H1 (cell line): ENCODE results near the gene MPP3. TPM values are rescaled to one million over a fixed set of nuclear protein-coding genes. Genes with fewer than 3 reads are reported as not detected.

Experiments used
- CTCF ChIA-PET: fragments of 300-600 bp; sonication (Branson Sonifier 250); formaldehyde crosslinking; loops from one replicate; lab custom pipeline; 2021; ENCODE audit not compliant: partially characterized antibody; lab: Charles Lee
- POLR2A ChIA-PET: fragments of 300-600 bp; sonication (Branson Sonifier 250); formaldehyde crosslinking; loops from one replicate; lab custom pipeline; 2021; ENCODE audit warnings: inconsistent platforms; ENCODE audit not compliant: partially characterized antibody; lab: Charles Lee
- DNase-seq, 2 experiments: peaks; one replicate each; pipeline versions ENCODE4 v3.0.0 to v3.0.0-alpha.2; 2010 to 2022; ENCODE audit warnings: low spot score in 2 of 2, low read depth in 1 of 2, mixed read lengths in 1 of 2
- FAIRE-seq: peaks from 2 replicates; lab custom pipeline; 2011; peaks lifted over from hg19 to GRCh38; lab: Jason Lieb, UNC
- H2AFZ ChIP-seq: 2 replicates; pipeline ENCODE4 v1.8.1; 2012; ENCODE audit warnings: low read length, inconsistent platforms
- H2AK5ac ChIP-seq: 2 replicates; pipeline ENCODE4 v1.6.1; 2013; ENCODE audit warnings: low read depth, low read length
- H2BK120ac ChIP-seq: replicated peaks from 2 replicates; pipeline ENCODE3; 2013; ENCODE audit warnings: low read depth, low read length, inconsistent platforms
- H2BK12ac ChIP-seq: 2 replicates; pipeline ENCODE4 v1.6.1; 2013; ENCODE audit warnings: low read depth, low read length
- H2BK15ac ChIP-seq: 2 replicates; pipeline ENCODE4 v1.6.1; 2013; ENCODE audit warnings: low read length
- H2BK20ac ChIP-seq: 2 replicates; pipeline ENCODE4 v1.6.1; 2013; ENCODE audit warnings: low read length
- H2BK5ac ChIP-seq: 2 replicates; pipeline ENCODE4 v1.6.1; 2013; ENCODE audit warnings: low read depth, low read length
- H3K14ac ChIP-seq: 2 replicates; pipeline ENCODE4 v1.6.1; 2013; ENCODE audit warnings: inconsistent platforms; ENCODE audit not compliant: insufficient read length
- H3K18ac ChIP-seq: 2 replicates; pipeline ENCODE4 v1.6.1; 2013; ENCODE audit warnings: low read length; ENCODE audit errors: extremely low read depth
- H3K23ac ChIP-seq: 2 replicates; pipeline ENCODE4 v1.6.1; 2013; ENCODE audit warnings: inconsistent platforms; ENCODE audit not compliant: insufficient read length
- H3K23me2 ChIP-seq: 2 replicates; pipeline ENCODE4 v1.6.1; 2013; ENCODE audit warnings: low read depth, low read length
- H3K27ac ChIP-seq: 2 replicates; pipeline ENCODE4 v1.6.1; 2011; ENCODE audit warnings: low read depth, low read length, inconsistent platforms
- H3K27me3 ChIP-seq, 4 experiments: replicated peaks in 1 of 4; 1 replicate in 1 of 4; 2 replicates in 3 of 4; pipeline versions ENCODE4 v1.6.1 to v1.8.1; 2011 to 2013; ENCODE audit warnings: low read length in 3 of 4, mild to moderate bottlenecking in 3 of 4, inconsistent platforms in 2 of 4, mixed read lengths in 2 of 4, moderate library complexity in 1 of 4; ENCODE audit not compliant: control insufficient read depth in 3 of 4, insufficient read depth in 3 of 4; ENCODE audit errors: extremely low read depth in 1 of 4
- H3K36me3 ChIP-seq, 4 experiments: 2 replicates each; pipeline versions ENCODE4 v1.6.1 to v1.8.1; 2011 to 2013; ENCODE audit warnings: mild to moderate bottlenecking in 4 of 4, low read length in 3 of 4, moderate library complexity in 2 of 4, control low read depth in 1 of 4, inconsistent platforms in 1 of 4; ENCODE audit not compliant: insufficient read depth in 4 of 4, control insufficient read depth in 2 of 4
- H3K4ac ChIP-seq: replicated peaks from 2 replicates; pipeline ENCODE3; 2013; ENCODE audit warnings: low read length, low read depth, mixed read lengths, inconsistent platforms; ENCODE audit not compliant: insufficient read length
- H3K4me1 ChIP-seq, 4 experiments: replicated peaks in 1 of 4; 1 replicate in 1 of 4; 2 replicates in 3 of 4; pipeline versions ENCODE4 v1.6.1 to v1.8.1; 2011 to 2013; ENCODE audit warnings: low read length in 3 of 4, inconsistent platforms in 2 of 4, mixed read lengths in 1 of 4; ENCODE audit not compliant: insufficient read depth in 4 of 4, control insufficient read depth in 3 of 4
- H3K4me2 ChIP-seq, 2 experiments: 2 replicates each; pipeline versions ENCODE4 v1.6.1 to v1.8.1; 2011 to 2013; ENCODE audit warnings: low read depth in 2 of 2, low read length in 2 of 2, control low read depth in 1 of 2, inconsistent platforms in 1 of 2, mild to moderate bottlenecking in 1 of 2; ENCODE audit not compliant: insufficient read depth in 1 of 2
- H3K4me3 ChIP-seq, 4 experiments: fragments of 200-600, 300-600 bp in 1 of 4; sonication (generic), shearing (Covaris generic), sonication (Bioruptor Twin) in 1 of 4; 2 replicates each; pipeline versions ENCODE4 v1.5.1 to v1.8.1; 2011 to 2016; ENCODE audit warnings: low read length in 4 of 4, low read depth in 3 of 4, control low read depth in 2 of 4, inconsistent platforms in 2 of 4, mild to moderate bottlenecking in 2 of 4, mixed read lengths in 1 of 4, moderate library complexity in 1 of 4; ENCODE audit not compliant: insufficient read depth in 2 of 4; ENCODE audit errors: extremely low read depth in 1 of 4
- H3K56ac ChIP-seq: replicated peaks from 2 replicates; pipeline ENCODE3; 2013; ENCODE audit warnings: low read depth, mild to moderate bottlenecking, mixed read lengths, low read length, inconsistent platforms; ENCODE audit not compliant: insufficient read length
- H3K79me1 ChIP-seq: 2 replicates; pipeline ENCODE4 v1.6.1; 2013; ENCODE audit warnings: low read depth, low read length, control low read depth
- H3K79me2 ChIP-seq, 2 experiments: 2 replicates each; pipeline versions ENCODE4 v1.6.1 to v1.8.1; 2012 to 2013; ENCODE audit warnings: low read length in 2 of 2, mild to moderate bottlenecking in 2 of 2, inconsistent platforms in 1 of 2; ENCODE audit not compliant: insufficient read depth in 2 of 2, control insufficient read depth in 1 of 2
- H3K9ac ChIP-seq, 4 experiments: replicated peaks in 1 of 4; 1 replicate in 1 of 4; 2 replicates in 3 of 4; pipeline versions ENCODE4 v1.6.1 to v1.8.1; 2011 to 2013; ENCODE audit warnings: low read depth in 3 of 4, low read length in 3 of 4, control low read depth in 2 of 4, mild to moderate bottlenecking in 2 of 4, moderate library complexity in 2 of 4, inconsistent platforms in 1 of 4; ENCODE audit errors: extremely low read depth in 1 of 4
- H3K9me3 ChIP-seq, 2 experiments: 2 replicates each; pipeline versions ENCODE4 v1.6.1 to v1.8.1; 2012 to 2013; ENCODE audit warnings: mild to moderate bottlenecking in 2 of 2, moderate library complexity in 2 of 2, control low read depth in 1 of 2, inconsistent platforms in 1 of 2, low read depth in 1 of 2, low read length in 1 of 2, mixed read lengths in 1 of 2; ENCODE audit not compliant: insufficient read depth in 2 of 2
- H4K20me1 ChIP-seq, 2 experiments: replicated peaks in 1 of 2; 2 replicates each; pipeline versions ENCODE3 to v1.8.1; 2011 to 2013; ENCODE audit warnings: inconsistent platforms in 2 of 2, low read length in 2 of 2, mild to moderate bottlenecking in 1 of 2; ENCODE audit not compliant: insufficient read depth in 2 of 2, control insufficient read depth in 1 of 2
- H4K5ac ChIP-seq: 2 replicates; pipeline ENCODE4 v1.6.1; 2013; ENCODE audit warnings: low read length, low read depth, mixed read lengths, inconsistent platforms; ENCODE audit not compliant: insufficient read length
- H4K8ac ChIP-seq: 2 replicates; pipeline ENCODE4 v1.8.0; 2013; ENCODE audit warnings: mild to moderate bottlenecking, moderate library complexity, low read length, inconsistent platforms; ENCODE audit not compliant: insufficient read depth; ENCODE audit errors: extremely low read depth
- H4K91ac ChIP-seq: replicated peaks from 2 replicates; pipeline ENCODE3; 2013; ENCODE audit warnings: low read length, mixed read lengths, inconsistent platforms; ENCODE audit not compliant: insufficient read length
- EP300 ChIP-seq, 2 experiments: IDR thresholded peaks; 1 replicate in 1 of 2; 2 replicates in 1 of 2; pipeline ENCODE4 v1.6.1; 2011 to 2012; ENCODE audit warnings: low read depth in 2 of 2, low read length in 2 of 2, mild to moderate bottlenecking in 2 of 2, borderline replicate concordance in 1 of 2, inconsistent platforms in 1 of 2, moderate library complexity in 1 of 2
- JUN ChIP-seq: IDR thresholded peaks from 2 replicates; pipeline ENCODE4 v1.6.1; 2011; ENCODE audit warnings: low read depth, mild to moderate bottlenecking, improper control_type of control experiment, low read length
- KDM4A ChIP-seq: IDR thresholded peaks from one replicate; pipeline ENCODE4 v1.7.1; 2012; ENCODE audit warnings: low read depth, mild to moderate bottlenecking, moderate library complexity, low read length, inconsistent platforms; ENCODE audit not compliant: severe bottlenecking
- PHF8 ChIP-seq: fragments of 200-600 bp; sonication (generic); conservative IDR thresholded peaks from 2 replicates; pipeline ENCODE4 v1.7.1; 2012; ENCODE audit warnings: low read depth, mild to moderate bottlenecking, inconsistent platforms, low read length, moderate library complexity
- POLR2AphosphoS5 ChIP-seq: IDR thresholded peaks from 2 replicates; pipeline ENCODE4 v1.6.1; 2011; ENCODE audit warnings: low read depth, low read length
- RXRA ChIP-seq: IDR thresholded peaks from 2 replicates; pipeline ENCODE4 v1.6.1; 2011; ENCODE audit warnings: low read depth, mild to moderate bottlenecking, low read length, moderate library complexity; ENCODE audit not compliant: insufficient read depth
- SUZ12 ChIP-seq: fragments of 200-600 bp; sonication (generic); IDR thresholded peaks from 2 replicates; pipeline ENCODE4 v1.6.1; 2012; ENCODE audit warnings: mild to moderate bottlenecking, inconsistent platforms, low read length, moderate library complexity, mixed read lengths
- TCF12 ChIP-seq: IDR thresholded peaks from 2 replicates; pipeline ENCODE4 v1.6.1; 2011; ENCODE audit warnings: low read depth, mild to moderate bottlenecking, low read length
- WGBS, 2 experiments: shearing (Covaris generic) in 1 of 2; methylation state at CpG; one replicate each; pipeline versions ENCODE4 v1.1.6 to v1.1.7; 2013 to 2015; ENCODE audit warnings: low lambda C conversion rate in 2 of 2, mixed read lengths in 2 of 2, inconsistent platforms in 1 of 2, low coverage in 1 of 2, missing lambda C conversion rate in 1 of 2; ENCODE audit not compliant: insufficient replicate concordance in 2 of 2, insufficient coverage in 1 of 2, insufficient read length in 1 of 2; ENCODE audit errors: extremely low coverage in 1 of 2, missing lambda C conversion rate in 1 of 2; 5-methylcytosine and 5-hydroxymethylcytosine counted together
- polyA plus RNA-seq, 7 experiments: library from polyadenylated mRNA; depleted of rRNA in 3 of 7; stranded (reverse) in 5 of 7; unstranded in 2 of 7; fragments of >200 nt in 5 of 7; fragments of 200-250 nt in 2 of 7; gene quantifications; 1 replicate in 5 of 7; 2 replicates in 1 of 7; 4 replicates in 1 of 7; pipeline versions ENCODE4 v1.2.1 to v1.2.3, GENCODE V29; 2011 to 2013; ENCODE audit warnings: missing spikeins in 2 of 7, mixed read lengths in 2 of 7
- total RNA-seq: library from RNA; stranded (reverse); fragmentation: NEBNext Ultra II Directional; extraction: Animal tissue kit (Norgen Biotek cat#: 25700); gene quantifications from 2 replicates; pipeline ENCODE4 v1.2.1, GENCODE V29; 2021

Gene MPP3
- total and polyA plus RNA-seq, 2 of the 8 experiments (the other 6 are each of a cell fraction or from before 2014, with no cell fraction given), result 3.1 to 6.1 TPM

DNA sequence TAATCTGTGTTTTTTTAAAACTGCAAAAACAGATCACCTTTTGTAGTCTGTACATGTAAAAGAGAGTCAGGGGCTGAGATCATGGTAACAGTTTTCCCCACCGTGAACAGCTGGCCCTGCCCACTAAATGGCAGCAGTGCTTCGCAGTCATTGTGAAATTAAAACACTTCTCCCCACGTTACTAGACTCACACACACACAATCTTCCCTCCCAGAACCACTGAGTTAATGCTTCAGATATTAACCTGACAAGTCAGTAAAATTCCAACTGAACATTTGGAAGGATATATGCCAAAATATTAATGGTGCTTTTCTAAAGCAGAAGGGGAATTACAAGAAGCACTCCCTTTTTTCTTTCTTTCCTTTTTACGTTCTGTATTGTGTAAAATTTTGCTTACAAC is 12.8 kb upstream of the MPP3 start:
- no peak for FAIRE-seq

More for the DNA sequence above, 12.8 kb upstream of the MPP3 start:
- peak overlapping the region; percentile 73 for H3K56ac ChIP-seq
- H3K36me3 ChIP-seq, result no peaks in the 10 kb centered on the region
- 90% methylated on average over 4 of the region's 4 CpGs; no CpG with 5 or more reads in 1 of the 2 experiments for WGBS, 2 experiments
- H2AFZ ChIP-seq, result no peak overlapping the region
- POLR2A ChIA-PET, result interaction anchor here (1.1 to 1.8 kb wide), 4 partner anchors 35 to 70 kb away, joined by 3 to 6 read pairs (median 4); no protein-coding TSS in a partner anchor
- peaks cover 0 to 3% (median 0%) of the 10 kb centered on the region in 4 experiments; a peak in 2 of 7 replicates for H3K27me3 ChIP-seq
- no peak overlapping the region for H4K91ac ChIP-seq
- no peak overlapping the region for H2BK5ac ChIP-seq
- no peak for TF ChIP-seq RXRA
- no peak for TF ChIP-seq SUZ12
- no peak for TF ChIP-seq KDM4A
- TF ChIP-seq TCF12, result no peak
- TF ChIP-seq PHF8, result no peak
- no peak for TF ChIP-seq POLR2AphosphoS5
- no peak for TF ChIP-seq JUN
- TF ChIP-seq EP300 (IDR thresholded peaks at IDR 0.05; ENCODE audit: borderline replicate concordance in 1 of 2, low read depth in 2 of 2, low read length in 2 of 2), result no peak
- no peak overlapping the region for H2BK15ac ChIP-seq
- H3K79me1 ChIP-seq, result no peaks in the 10 kb centered on the region
- CTCF ChIA-PET, result interaction anchor here (0.6 to 3.2 kb wide), 39 partner anchors 8 to 834 kb away, joined by 3 to 27 read pairs (median 5); partner anchors contain the start of gene MPP3
- no peaks in the 10 kb centered on the region for H3K9me3 ChIP-seq
- H3K23ac ChIP-seq, result no peak overlapping the region
- DNase-seq, result no peak
- no peaks in the 10 kb centered on the region for H4K20me1 ChIP-seq
- H3K14ac ChIP-seq, result no peak overlapping the region
- H2BK120ac ChIP-seq, result no peak overlapping the region
- H3K9ac ChIP-seq, result no peak overlapping the region
- H3K4me1 ChIP-seq, result peaks cover 0 to 5% (median 1%) of the 10 kb centered on the region in 4 experiments; a peak in 2 of 7 replicates
- no peak overlapping the region for H4K5ac ChIP-seq
- H3K18ac ChIP-seq, result no peak overlapping the region
- H3K27ac ChIP-seq, result no peak overlapping the region
- H3K4me2 ChIP-seq, result no peak overlapping the region
- no peak overlapping the region for H3K4me3 ChIP-seq
- H2BK12ac ChIP-seq, result no peak overlapping the region
- no peaks in the 10 kb centered on the region for H3K79me2 ChIP-seq
- no peak overlapping the region for H2AK5ac ChIP-seq
- no peak overlapping the region for H4K8ac ChIP-seq
- no peak overlapping the region for H3K4ac ChIP-seq
- H3K23me2 ChIP-seq, result no peaks in the 10 kb centered on the region
- no peak overlapping the region for H2BK20ac ChIP-seq
